ENCODE measurements around the gene PCDHGA11.
"Not testable (repeated sequence)": the region's sequence is repeated elsewhere in the genome, so short reads cannot be mapped to it uniquely, and the experiment has no call there.

PCDHGA11 gene

DNA sequence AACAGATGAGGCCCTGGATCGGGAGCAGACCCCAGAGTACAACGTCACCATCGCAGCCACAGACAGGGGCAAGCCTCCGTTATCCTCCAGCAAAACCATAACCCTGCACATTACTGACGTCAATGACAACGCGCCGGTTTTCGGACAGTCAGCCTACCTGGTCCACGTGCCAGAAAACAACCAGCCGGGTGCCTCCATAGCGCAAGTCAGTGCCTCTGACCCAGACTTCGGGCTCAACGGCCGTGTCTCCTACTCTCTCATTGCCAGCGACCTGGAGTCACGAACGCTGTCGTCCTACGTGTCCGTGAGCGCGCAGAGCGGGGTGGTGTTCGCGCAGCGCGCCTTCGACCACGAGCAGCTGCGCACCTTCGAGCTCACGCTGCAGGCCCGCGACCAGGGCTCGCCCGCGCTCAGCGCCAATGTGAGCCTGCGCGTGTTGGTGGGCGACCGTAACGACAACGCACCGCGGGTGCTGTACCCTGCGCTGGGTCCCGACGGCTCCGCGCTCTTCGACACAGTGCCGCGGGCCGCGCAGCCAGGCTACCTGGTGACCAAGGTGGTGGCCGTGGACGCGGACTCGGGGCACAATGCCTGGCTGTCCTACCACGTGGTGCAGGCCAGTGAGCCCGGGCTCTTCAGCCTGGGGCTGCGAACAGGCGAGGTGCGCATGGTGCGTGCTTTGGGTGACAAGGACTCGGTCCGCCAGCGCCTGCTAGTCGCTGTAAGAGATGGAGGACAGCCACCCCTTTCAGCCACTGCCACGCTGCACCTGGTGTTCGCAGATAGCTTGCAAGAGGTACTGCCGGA lies 1.6 kb upstream of the PCDHGA11 start:
- Histone ChIP-seq H3K4me1 (ENCODE audit: control insufficient read depth in 1 of 2, insufficient read depth in 2 of 2, low read length in 2 of 2) (peaks cover 0 to 20% of the 10 kb centered on the region in 2 donors), H3K27ac (ENCODE audit: low read length) (no peak overlapping the region), H3K4me3 (ENCODE audit: low read depth in 1 of 2, low read length in 2 of 2) (peak overlapping the region; percentile 19 to 66), H3K27me3 (ENCODE audit: low read depth, low read length) (no peaks in the 10 kb centered on the region), H3K36me3 (ENCODE audit: control insufficient read depth in 1 of 2, insufficient read depth in 2 of 2, low read length in 2 of 2) (peaks cover 0 to 6% of the 10 kb centered on the region in 2 donors), H3K9me3 (ENCODE audit: control insufficient read depth in 1 of 2, low read length in 2 of 2) (peaks cover 59 to 84% of the 10 kb centered on the region in 2 donors)

DNA sequence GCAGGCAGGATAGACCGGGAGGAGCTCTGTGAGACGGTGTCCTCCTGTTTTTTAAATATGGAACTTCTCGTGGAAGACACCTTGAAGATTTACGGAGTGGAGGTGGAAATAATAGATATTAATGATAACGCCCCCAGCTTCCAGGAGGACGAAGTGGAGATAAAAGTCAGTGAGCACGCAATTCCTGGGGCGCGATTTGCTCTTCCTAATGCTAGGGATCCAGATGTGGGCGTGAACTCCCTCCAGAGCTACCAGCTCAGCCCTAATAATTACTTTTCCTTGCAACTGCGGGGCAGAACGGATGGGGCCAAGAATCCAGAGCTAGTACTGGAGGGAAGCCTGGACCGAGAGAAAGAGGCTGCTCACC lies 621 bp downstream of the PCDHGA11 start:
- H3K9me3 ChIP-seq (ENCODE audit: control insufficient read depth in 1 of 2, low read length in 2 of 2) = peaks cover 71 to 91% of the 10 kb centered on the region in 2 donors

DNA sequence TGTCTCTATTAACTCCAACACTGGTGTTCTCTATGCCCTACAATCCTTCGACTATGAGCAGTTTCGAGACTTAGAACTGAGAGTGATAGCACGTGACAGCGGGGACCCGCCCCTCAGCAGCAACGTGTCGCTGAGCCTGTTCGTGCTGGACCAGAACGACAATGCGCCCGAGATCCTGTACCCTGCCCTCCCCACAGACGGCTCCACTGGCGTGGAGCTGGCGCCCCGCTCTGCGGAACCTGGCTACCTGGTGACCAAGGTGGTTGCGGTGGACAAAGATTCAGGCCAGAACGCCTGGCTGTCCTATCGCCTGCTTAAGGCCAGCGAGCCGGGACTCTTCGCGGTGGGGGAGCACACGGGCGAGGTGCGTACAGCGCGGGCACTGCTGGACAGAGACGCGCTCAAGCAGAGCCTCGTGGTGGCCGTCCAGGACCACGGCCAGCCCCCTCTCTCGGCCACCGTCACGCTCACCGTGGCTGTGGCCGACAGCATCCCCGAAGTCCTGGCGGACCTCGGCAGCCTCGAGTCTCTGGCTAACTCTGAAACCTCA lies 2.0 kb downstream of the PCDHGA11 start:
- Histone ChIP-seq H3K4me3 (ENCODE audit: low read depth in 1 of 2, low read length in 2 of 2) (peak overlapping the region in 1 of 2 donors; percentile 66), H3K27ac (ENCODE audit: low read length) (no peak overlapping the region), H3K36me3 (ENCODE audit: control insufficient read depth in 1 of 2, insufficient read depth in 2 of 2, low read length in 2 of 2) (peaks cover 0 to 17% of the 10 kb centered on the region in 2 donors), H3K9me3 (ENCODE audit: control insufficient read depth in 1 of 2, low read length in 2 of 2) (peaks cover 83 to 97% of the 10 kb centered on the region in 2 donors), H3K27me3 (ENCODE audit: low read depth, low read length) (no peaks in the 10 kb centered on the region), H3K4me1 (ENCODE audit: control insufficient read depth in 1 of 2, insufficient read depth in 2 of 2, low read length in 2 of 2) (peaks cover 0 to 20% of the 10 kb centered on the region in 2 donors)

More for the DNA sequence above, 621 bp downstream of the PCDHGA11 start:
- peaks cover 0 to 17% of the 10 kb centered on the region in 2 donors for H3K36me3 ChIP-seq (ENCODE audit: control insufficient read depth in 1 of 2, insufficient read depth in 2 of 2, low read length in 2 of 2)
- H3K27ac ChIP-seq (ENCODE audit: low read length) = no peak overlapping the region
- H3K4me3 ChIP-seq (ENCODE audit: low read depth in 1 of 2, low read length in 2 of 2) = peak overlapping the region; percentile 44 to 66
- no peaks in the 10 kb centered on the region for H3K27me3 ChIP-seq (ENCODE audit: low read depth, low read length)
- peaks cover 0 to 20% of the 10 kb centered on the region in 2 donors for H3K4me1 ChIP-seq (ENCODE audit: control insufficient read depth in 1 of 2, insufficient read depth in 2 of 2, low read length in 2 of 2)

DNA sequence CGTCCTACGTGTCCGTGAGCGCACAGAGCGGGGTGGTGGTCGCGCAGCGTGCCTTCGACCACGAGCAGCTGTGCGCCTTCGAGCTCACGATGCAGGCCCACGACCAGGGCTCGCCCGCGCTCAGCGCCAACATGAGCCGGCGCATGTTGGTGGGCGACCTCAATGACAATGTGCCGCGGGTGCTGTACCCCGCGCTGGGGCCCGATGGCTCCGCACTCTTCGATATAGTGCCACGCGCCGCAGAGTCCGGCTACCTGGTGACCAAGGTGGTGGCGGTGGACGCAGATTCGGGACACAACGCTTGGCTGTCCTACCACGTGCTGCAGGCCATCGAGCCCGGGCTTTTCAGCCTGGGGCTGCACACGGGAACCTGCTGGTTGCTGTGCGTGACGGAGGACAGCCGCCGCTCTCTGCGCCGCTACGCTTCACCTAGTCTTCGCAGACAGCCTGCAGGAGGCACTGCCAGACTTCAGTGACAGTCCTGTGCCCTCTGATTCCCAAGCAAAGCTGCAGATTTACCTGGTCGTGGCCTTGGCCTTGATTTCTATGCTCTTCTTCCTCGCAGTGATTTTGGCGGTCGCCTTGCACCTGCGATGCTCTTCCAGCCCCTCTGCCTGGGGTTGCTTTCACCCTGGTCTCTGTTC lies 7.1 kb downstream of the PCDHGA11 start:
- Histone ChIP-seq H3K9me3 (ENCODE audit: control insufficient read depth in 1 of 2, low read length in 2 of 2) (peaks cover 70 to 91% of the 10 kb centered on the region in 2 donors), H3K4me1 (ENCODE audit: control insufficient read depth in 1 of 2, insufficient read depth in 2 of 2, low read length in 2 of 2) (no peaks in the 10 kb centered on the region), H3K36me3 (ENCODE audit: control insufficient read depth in 1 of 2, insufficient read depth in 2 of 2, low read length in 2 of 2) (peaks cover 0 to 11% of the 10 kb centered on the region in 2 donors), H3K27ac (ENCODE audit: low read length) (no peak overlapping the region), H3K4me3 (ENCODE audit: low read depth in 1 of 2, low read length in 2 of 2) (peak overlapping the region; percentile 2 to 56), H3K27me3 (ENCODE audit: low read depth, low read length) (no peaks in the 10 kb centered on the region)

DNA sequence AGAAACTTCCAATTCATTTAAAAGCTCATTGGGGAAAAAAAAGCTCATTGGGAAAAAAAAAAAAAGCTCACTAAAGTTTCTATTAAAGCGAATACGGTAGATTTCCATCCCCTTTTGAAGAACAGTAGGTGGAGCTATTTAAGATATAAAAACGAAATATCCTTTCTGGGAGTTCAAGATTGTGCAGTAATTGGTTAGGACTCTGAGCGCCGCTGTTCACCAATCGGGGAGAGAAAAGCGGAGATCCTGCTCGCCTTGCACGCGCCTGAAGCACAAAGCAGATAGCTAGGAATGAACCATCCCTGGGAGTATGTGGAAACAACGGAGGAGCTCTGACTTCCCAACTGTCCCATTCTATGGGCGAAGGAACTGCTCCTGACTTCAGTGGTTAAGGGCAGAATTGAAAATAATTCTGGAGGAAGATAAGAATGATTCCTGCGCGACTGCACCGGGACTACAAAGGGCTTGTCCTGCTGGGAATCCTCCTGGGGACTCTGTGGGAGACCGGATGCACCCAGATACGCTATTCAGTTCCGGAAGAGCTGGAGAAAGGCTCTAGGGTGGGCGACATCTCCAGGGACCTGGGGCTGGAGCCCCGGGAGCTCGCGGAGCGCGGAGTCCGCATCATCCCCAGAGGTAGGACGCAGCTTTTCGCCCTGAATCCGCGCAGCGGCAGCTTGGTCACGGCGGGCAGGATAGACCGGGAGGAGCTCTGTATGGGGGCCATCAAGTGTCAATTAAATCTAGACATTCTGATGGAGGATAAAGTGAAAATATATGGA lies 9.7 kb downstream of the PCDHGA11 start, which contains the start of gene PCDHGA12:
PCDHGA12 (plus strand) TSS at position 176 of the 782 bp plus-strand sequence; CDS start at position 429, 253 bp downstream.
- Histone ChIP-seq H3K36me3 (ENCODE audit: control insufficient read depth in 1 of 2, insufficient read depth in 2 of 2, low read length in 2 of 2) (peaks cover 0 to 13% of the 10 kb centered on the region in 2 donors), H3K4me3 (ENCODE audit: low read depth in 1 of 2, low read length in 2 of 2) (peak within 1 kb of the TSS; percentile 39 to 66), H3K27ac (ENCODE audit: low read length) (no peak within 1 kb of the TSS), H3K9me3 (ENCODE audit: control insufficient read depth in 1 of 2, low read length in 2 of 2) (peaks cover 56 to 77% of the 10 kb centered on the region in 2 donors), H3K27me3 (ENCODE audit: low read depth, low read length) (no peaks in the 10 kb centered on the region), H3K4me1 (ENCODE audit: control insufficient read depth in 1 of 2, insufficient read depth in 2 of 2, low read length in 2 of 2) (no peaks in the 10 kb centered on the region)

DNA sequence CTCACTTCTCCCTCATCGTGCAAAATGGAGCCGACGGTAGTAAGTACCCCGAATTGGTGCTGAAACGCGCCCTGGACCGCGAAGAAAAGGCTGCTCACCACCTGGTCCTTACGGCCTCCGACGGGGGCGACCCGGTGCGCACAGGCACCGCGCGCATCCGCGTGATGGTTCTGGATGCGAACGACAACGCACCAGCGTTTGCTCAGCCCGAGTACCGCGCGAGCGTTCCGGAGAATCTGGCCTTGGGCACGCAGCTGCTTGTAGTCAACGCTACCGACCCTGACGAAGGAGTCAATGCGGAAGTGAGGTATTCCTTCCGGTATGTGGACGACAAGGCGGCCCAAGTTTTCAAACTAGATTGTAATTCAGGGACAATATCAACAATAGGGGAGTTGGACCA lies 10.4 kb downstream of the PCDHGA11 start:
- Histone ChIP-seq H3K27ac (ENCODE audit: low read length) (no peak overlapping the region), H3K27me3 (ENCODE audit: low read depth, low read length) (no peaks in the 10 kb centered on the region), H3K4me1 (ENCODE audit: control insufficient read depth in 1 of 2, insufficient read depth in 2 of 2, low read length in 2 of 2) (no peaks in the 10 kb centered on the region), H3K9me3 (ENCODE audit: control insufficient read depth in 1 of 2, low read length in 2 of 2) (peaks cover 54 to 70% of the 10 kb centered on the region in 2 donors), H3K36me3 (ENCODE audit: control insufficient read depth in 1 of 2, insufficient read depth in 2 of 2, low read length in 2 of 2) (peaks cover 0 to 5% of the 10 kb centered on the region in 2 donors), H3K4me3 (ENCODE audit: low read depth in 1 of 2, low read length in 2 of 2) (peak overlapping the region; percentile 39 to 66)

DNA sequence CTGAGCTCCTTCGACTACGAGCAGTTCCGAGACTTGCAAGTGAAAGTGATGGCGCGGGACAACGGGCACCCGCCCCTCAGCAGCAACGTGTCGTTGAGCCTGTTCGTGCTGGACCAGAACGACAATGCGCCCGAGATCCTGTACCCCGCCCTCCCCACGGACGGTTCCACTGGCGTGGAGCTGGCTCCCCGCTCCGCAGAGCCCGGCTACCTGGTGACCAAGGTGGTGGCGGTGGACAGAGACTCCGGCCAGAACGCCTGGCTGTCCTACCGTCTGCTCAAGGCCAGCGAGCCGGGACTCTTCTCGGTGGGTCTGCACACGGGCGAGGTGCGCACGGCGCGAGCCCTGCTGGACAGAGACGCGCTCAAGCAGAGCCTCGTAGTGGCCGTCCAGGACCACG lies 11.5 kb downstream of the PCDHGA11 start:
- H3K27me3 ChIP-seq (ENCODE audit: low read depth, low read length); H3K27ac ChIP-seq (ENCODE audit: low read length); H3K36me3 ChIP-seq (ENCODE audit: control insufficient read depth in 1 of 2, insufficient read depth in 2 of 2, low read length in 2 of 2); H3K4me1 ChIP-seq (ENCODE audit: control insufficient read depth in 1 of 2, insufficient read depth in 2 of 2, low read length in 2 of 2): not testable (repeated sequence)
- H3K9me3 ChIP-seq (ENCODE audit: control insufficient read depth in 1 of 2, low read length in 2 of 2) = peaks cover 53 to 69% of the 10 kb centered on the region in 2 donors
- peak overlapping the region; percentile 39 to 66 for H3K4me3 ChIP-seq (ENCODE audit: low read depth in 1 of 2, low read length in 2 of 2)

DNA sequence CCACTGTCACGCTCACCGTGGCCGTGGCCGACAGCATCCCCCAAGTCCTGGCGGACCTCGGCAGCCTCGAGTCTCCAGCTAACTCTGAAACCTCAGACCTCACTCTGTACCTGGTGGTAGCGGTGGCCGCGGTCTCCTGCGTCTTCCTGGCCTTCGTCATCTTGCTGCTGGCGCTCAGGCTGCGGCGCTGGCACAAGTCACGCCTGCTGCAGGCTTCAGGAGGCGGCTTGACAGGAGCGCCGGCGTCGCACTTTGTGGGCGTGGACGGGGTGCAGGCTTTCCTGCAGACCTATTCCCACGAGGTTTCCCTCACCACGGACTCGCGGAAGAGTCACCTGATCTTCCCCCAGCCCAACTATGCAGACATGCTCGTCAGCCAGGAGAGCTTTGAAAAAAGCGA lies 11.9 kb downstream of the PCDHGA11 start:
- not testable (repeated sequence) for H3K4me1 ChIP-seq (ENCODE audit: control insufficient read depth in 1 of 2, insufficient read depth in 2 of 2, low read length in 2 of 2); H3K36me3 ChIP-seq (ENCODE audit: control insufficient read depth in 1 of 2, insufficient read depth in 2 of 2, low read length in 2 of 2); H3K27ac ChIP-seq (ENCODE audit: low read length); H3K27me3 ChIP-seq (ENCODE audit: low read depth, low read length)
- Histone ChIP-seq H3K4me3 (ENCODE audit: low read depth in 1 of 2, low read length in 2 of 2) (peak overlapping the region in 1 of 2 donors; percentile 66), H3K9me3 (ENCODE audit: control insufficient read depth in 1 of 2, low read length in 2 of 2) (peaks cover 49 to 68% of the 10 kb centered on the region in 2 donors)

DNA sequence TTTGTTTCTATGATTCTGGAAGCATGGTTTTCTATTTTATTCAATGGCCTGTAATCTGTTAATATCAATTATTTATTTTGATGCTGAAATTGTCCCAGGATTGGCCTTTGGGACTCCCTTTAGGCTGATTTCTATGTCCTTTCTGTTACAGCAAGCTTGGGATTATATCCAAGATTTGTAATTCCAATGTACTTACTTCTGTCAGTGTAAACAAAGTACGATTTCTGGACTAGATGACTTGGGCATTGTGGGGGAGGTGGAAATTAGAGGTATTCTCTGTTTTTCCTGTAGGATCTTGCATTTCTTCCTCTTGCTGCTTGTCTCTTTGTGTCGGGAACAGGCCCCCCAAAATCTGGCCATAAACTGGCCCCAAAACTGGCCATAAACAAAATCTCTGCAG lies 13.2 kb downstream of the PCDHGA11 start:
- Histone ChIP-seq H3K4me3 (ENCODE audit: low read depth in 1 of 2, low read length in 2 of 2) (peak overlapping the region in 1 of 2 donors; percentile 48), H3K27ac (ENCODE audit: low read length) (no peak overlapping the region), H3K4me1 (ENCODE audit: control insufficient read depth in 1 of 2, insufficient read depth in 2 of 2, low read length in 2 of 2) (no peaks in the 10 kb centered on the region), H3K9me3 (ENCODE audit: control insufficient read depth in 1 of 2, low read length in 2 of 2) (peaks cover 41 to 58% of the 10 kb centered on the region in 2 donors), H3K36me3 (ENCODE audit: control insufficient read depth in 1 of 2, insufficient read depth in 2 of 2, low read length in 2 of 2) (peaks cover 0 to 7% of the 10 kb centered on the region in 2 donors), H3K27me3 (ENCODE audit: low read depth, low read length) (no peaks in the 10 kb centered on the region)

DNA sequence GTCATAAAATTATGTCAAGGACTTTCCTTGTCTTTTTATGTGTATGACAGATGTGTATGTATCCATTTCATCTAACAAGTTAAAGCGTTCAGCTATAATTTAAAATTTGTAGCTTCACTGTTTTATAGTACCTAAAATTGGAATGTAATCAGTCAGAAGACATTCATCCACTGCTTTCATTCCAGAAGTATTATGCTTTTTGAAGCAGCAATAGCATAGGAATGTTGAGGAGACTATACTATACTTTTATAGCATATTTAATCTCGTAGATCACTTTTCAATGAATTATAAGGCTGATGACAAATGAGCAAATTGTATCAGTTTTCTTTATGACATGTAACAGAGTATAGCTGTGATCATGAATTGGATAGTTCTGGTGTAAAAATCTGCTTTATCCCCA lies 16.4 kb downstream of the PCDHGA11 start:
- Histone ChIP-seq H3K4me1 (ENCODE audit: control insufficient read depth in 1 of 2, insufficient read depth in 2 of 2, low read length in 2 of 2) (no peaks in the 10 kb centered on the region), H3K36me3 (ENCODE audit: control insufficient read depth in 1 of 2, insufficient read depth in 2 of 2, low read length in 2 of 2) (peaks cover 0 to 7% of the 10 kb centered on the region in 2 donors), H3K4me3 (ENCODE audit: low read depth in 1 of 2, low read length in 2 of 2) (peak overlapping the region in 1 of 2 donors; percentile 32), H3K27ac (ENCODE audit: low read length) (no peak overlapping the region), H3K9me3 (ENCODE audit: control insufficient read depth in 1 of 2, low read length in 2 of 2) (peaks cover 28 to 64% of the 10 kb centered on the region in 2 donors), H3K27me3 (ENCODE audit: low read depth, low read length) (no peaks in the 10 kb centered on the region)
